Measurements from ENCODE around the gene LUZP4.
"Not testable (repeated sequence)": the region's sequence is repeated elsewhere in the genome, so short reads cannot be mapped to it uniquely, and the experiment has no call there.

Gene LUZP4

DNA sequence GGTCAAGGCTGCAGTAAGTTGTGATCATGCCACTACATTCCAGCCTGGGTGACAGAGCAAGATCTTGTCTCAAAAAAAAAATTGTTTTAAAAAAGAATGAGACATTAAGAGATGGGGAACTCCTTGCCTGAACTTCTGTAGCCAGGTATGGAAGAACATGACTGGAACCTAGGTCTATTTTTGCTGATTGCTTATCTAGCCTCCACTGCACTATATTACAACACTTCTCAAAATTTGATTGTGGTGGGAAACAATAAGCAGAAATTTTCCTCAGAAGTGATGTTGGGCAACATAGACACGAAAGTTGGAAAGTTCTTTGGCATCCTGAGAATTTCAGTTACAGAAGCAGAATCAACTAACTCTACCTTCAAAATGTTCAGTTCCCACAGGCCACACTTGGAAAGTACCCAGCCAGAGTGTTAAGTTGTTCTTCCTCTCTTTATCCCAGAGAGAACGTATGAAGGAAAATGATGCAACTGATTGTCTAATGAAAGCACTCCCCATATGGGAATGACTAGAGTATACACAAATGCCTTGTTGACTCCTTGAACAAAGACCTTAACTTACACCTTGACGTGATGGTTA lies 50.0 kb downstream of the LUZP4 start:
- DNase-seq, result no peak

DNA sequence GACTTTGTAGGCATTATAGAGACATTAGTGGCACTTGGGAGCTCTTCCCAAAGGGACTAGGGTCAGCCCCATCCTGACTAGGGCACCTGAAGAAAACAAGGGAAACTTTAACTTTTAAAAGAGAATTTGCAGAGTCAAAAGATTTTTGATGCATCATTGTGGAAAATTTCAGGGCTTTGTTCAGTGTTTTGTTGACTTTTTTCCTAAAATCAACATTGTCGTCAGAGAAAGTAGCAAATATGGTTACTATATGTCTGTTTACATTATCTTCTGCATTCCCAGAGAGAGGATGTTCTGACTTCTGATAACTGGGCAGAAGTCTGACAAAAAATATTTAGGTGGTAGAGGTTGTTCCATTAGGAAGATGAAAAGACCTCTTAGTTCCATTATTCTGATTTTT lies 51.9 kb downstream of the LUZP4 start:
- DNase-seq, result no peak

DNA sequence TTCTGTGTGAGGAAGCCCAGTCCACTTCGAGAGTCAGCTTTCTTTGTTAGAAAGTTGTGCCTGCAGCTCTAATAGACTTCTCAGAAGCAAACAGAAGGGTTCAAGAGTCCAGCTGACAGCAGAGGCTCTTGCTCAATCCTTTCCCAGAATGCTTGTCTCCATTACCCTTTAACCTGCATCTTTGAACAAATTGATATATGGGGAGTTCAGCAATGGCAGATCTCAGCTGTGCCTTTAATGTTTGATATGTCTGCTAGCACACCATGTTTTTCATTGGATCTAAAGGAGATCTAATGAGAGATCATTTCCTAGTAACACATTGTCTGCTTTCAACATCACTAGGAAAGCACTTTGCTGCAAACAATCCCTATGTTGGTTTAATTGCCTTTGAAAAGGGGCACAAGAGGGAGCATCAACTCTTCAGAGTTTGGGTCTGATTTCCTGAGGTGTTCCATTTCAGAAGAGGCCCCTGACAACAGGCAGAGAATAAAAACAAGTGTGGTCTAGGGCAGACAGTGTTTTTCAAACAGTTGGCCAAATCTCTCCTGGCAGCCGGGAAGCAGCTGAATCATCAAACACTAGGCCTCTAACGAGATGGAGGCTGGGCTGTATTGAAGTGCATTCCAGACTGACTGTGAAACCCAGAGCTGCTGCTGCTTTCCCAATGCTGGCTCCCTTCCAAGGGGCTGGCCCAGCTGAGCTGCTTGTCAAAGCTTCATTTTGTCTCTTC lies 55.5 kb downstream of the LUZP4 start:
- peak; percentile 92 for DNase-seq

DNA sequence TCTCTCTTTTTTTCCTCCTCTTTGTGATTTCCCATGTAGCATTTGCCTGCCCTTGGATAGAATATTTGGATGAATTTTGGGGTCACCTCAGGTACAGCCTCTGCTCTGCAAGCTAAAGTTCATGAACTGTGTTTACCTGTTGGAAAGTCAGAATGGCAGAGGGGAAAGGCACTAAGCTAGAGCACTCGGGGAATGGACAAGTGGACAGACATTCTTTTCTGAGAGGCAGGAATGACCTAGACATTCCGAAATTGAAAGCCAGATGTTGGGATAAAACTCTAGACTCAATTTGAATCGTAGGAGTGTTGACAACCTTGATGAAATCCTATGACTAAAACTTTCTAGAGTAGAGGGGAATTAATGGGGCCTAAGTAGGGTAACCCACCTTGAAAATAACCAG lies 56.1 kb downstream of the LUZP4 start:
- DNase-seq, result no peak

DNA sequence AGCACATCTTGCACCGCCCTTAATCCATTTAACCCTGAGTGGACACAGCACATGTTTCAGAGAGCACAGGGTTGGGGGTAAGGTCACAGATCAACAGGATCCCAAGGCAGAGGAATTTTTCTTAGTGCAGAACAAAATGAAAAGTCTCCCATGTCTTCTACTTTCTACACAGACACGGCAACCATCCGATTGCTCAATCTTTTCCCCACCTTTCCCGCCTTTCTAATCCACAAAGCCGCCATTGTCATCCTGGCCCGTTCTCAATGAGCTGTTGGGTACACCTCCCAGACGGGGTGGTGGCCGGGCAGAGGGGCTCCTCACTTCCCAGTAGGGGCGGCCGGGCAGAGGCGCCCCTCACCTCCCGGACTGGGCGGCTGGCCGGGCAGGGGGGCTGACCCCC lies 57.2 kb downstream of the LUZP4 start:
- DNase-seq, result not testable (repeated sequence)

DNA sequence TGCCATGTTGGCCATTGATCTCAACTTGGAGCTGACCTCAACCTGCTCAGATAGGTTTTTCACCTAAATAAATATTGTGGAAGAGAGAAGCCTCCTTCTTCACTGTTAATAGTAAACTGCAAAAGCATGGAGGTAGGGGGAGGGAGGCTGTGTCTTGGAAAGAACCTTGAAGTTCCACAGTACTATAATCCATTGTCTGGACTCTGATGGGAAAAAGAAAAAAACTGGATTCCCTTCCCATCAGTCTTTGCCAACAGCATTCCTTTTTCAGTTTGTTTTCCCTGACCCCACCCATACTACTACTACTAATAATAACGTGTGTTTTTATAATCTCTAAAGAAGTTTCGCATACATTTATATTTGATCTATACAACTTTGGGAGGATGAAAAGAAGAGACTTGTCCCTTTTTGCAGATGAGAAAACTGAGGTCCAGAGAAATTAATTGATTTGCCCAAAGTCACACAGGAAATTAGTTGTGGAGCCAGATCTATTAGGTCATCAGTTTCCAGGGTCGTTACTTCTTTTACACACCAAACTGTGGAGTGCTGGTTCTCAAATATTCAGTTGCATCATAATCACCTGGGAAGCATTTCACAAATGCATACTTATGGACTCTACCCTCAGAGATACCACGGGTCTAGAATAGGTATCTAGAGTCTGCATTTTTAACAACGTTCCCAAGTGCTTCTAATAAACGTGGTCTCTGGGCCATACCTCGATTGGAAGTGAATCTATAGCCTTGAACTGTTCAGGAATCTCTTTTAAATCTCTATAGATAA lies 59.1 kb downstream of the LUZP4 start:
- DNase-seq, result no peak

DNA sequence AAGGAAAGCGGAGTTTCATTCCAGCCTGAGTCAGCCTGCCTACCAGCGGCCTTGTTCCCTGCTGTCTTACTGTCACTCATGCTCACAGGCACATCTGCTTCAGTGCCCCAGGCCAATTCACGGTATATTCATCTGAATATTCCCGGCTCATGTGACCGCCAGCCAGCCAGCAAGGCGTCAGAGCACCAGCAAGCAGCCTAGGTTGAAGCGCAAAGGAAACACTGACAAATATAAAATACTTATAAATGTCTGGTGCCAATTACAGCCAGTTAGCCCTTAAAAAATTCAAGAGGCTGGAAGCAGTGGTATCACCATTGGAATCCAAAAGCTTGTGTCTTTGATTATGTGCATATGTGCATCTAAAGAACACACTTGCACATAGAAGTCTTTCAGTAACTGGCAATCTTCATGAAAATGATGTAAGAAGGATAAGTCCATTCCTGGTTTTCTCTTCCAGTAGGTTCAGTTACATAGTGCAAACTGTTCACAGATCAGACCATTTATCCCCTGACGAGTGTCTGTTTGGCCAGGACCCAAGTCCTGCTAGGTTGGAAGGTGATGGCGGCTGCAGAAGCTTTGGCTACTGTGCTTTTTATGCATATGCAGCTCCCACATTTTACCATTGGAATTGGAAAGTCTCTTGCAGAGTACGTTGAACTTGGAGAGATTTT lies 61.3 kb downstream of the LUZP4 start:
- peak; percentile 90 for DNase-seq

DNA sequence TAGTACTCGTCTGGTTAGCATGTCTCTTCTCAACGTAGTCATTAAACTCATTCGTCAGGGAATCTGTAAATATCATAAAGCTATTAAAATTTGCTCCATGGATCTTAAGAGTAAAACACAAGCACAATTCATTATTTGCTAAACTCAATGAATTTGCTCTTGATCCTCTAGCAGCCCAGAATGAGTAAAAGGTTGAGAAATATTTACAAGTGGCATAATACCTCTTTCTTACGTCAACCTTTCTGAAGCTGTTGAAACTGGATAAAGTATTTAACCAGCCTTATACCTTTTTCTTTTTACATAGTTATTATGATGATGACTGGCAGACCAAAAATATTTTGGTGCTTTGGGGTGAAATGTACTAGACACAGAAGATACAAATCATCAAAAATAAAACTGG lies 66.9 kb downstream of the LUZP4 start:
- DNase-seq, result no peak
